Hepatocyte (in vitro differentiated cells): ENCODE data around the gene CENPC. TPM values are rescaled to one million over a fixed set of nuclear protein-coding genes. Genes with fewer than 3 reads are reported as not detected.

ENCODE experiments used
- DNase-seq: peaks from one replicate; pipeline ENCODE4 v3.0.0-alpha.2; 2016; ENCODE audit warnings: low spot score
- H2AFZ ChIP-seq: fragments of 200-600 bp; sonication (generic); 2 replicates; pipeline ENCODE4 v1.6.0; 2016; ENCODE audit warnings: antibody characterized with exemption, mild to moderate bottlenecking
- H3K27ac ChIP-seq: fragments of 200-600 bp; sonication (generic); 2 replicates; pipeline ENCODE4 v1.5.1; 2016; ENCODE audit warnings: mild to moderate bottlenecking
- H3K27me3 ChIP-seq: fragments of 200-600 bp; sonication (generic); 2 replicates; pipeline ENCODE4 v1.6.1; 2016
- H3K36me3 ChIP-seq: fragments of 200-600 bp; sonication (generic); replicated peaks from 2 replicates; pipeline ENCODE4 v1.5.1; 2016; ENCODE audit warnings: low read depth; ENCODE audit not compliant: insufficient read depth
- H3K4me1 ChIP-seq: fragments of 200-600 bp; sonication (generic); 2 replicates; pipeline ENCODE4 v1.5.1; 2016; ENCODE audit warnings: mild to moderate bottlenecking, moderate library complexity; ENCODE audit not compliant: insufficient read depth
- H3K4me2 ChIP-seq: fragments of 200-600 bp; sonication (generic); 2 replicates; pipeline ENCODE4 v1.6.0; 2016
- H3K4me3 ChIP-seq: fragments of 200-600 bp; sonication (generic); 2 replicates; pipeline ENCODE4 v1.5.1; 2016; ENCODE audit warnings: mild to moderate bottlenecking
- H3K79me2 ChIP-seq: fragments of 200-600 bp; sonication (generic); 2 replicates; pipeline ENCODE4 v1.6.0; 2017; ENCODE audit warnings: mild to moderate bottlenecking
- H3K9me2 ChIP-seq: fragments of 200-600 bp; sonication (generic); replicated peaks from 2 replicates; pipeline ENCODE4 v1.6.0; 2017; ENCODE audit warnings: mild to moderate bottlenecking; ENCODE audit not compliant: insufficient read depth
- H3K9me3 ChIP-seq: fragments of 200-600 bp; sonication (generic); 2 replicates; pipeline ENCODE4 v1.5.1; 2016; ENCODE audit warnings: low read depth, mild to moderate bottlenecking
- H4K20me1 ChIP-seq: fragments of 200-600 bp; sonication (generic); 2 replicates; pipeline ENCODE4 v1.6.0; 2016; ENCODE audit warnings: mild to moderate bottlenecking; ENCODE audit not compliant: insufficient read depth, poor library complexity, severe bottlenecking
- EZH2 ChIP-seq: fragments of 200-600 bp; sonication (generic); IDR thresholded peaks from 2 replicates; pipeline ENCODE4 v1.6.1; 2016; ENCODE audit warnings: antibody characterized with exemption, mild to moderate bottlenecking, borderline replicate concordance
- EZH2phosphoT487 ChIP-seq: fragments of 200-600 bp; sonication (generic); IDR thresholded peaks from one replicate; pipeline ENCODE4 v1.6.1; 2018; ENCODE audit warnings: antibody characterized with exemption, mild to moderate bottlenecking, low read depth, moderate library complexity; ENCODE audit not compliant: unreplicated experiment, severe bottlenecking
- WGBS: methylation state at CpG from one replicate; pipeline ENCODE4 v1.1.6; 2016; ENCODE audit warnings: low lambda C conversion rate; ENCODE audit errors: missing lambda C conversion rate; 5-methylcytosine and 5-hydroxymethylcytosine counted together
- polyA plus RNA-seq: library from polyadenylated mRNA; unstranded; fragments of >200 nt; fragmentation: Nextera tagmentation; extraction: Ambion mirVana; gene quantifications from 2 replicates; pipeline ENCODE4 v1.2.1, GENCODE V29; 2016
- total RNA-seq: library from RNA; depleted of rRNA; stranded (reverse); fragments of >200 nt; gene quantifications from 2 replicates; pipeline ENCODE4 v1.2.3, GENCODE V29; 2014
- TF ChIP-seq, protein P1 (sequence below): fragments of 200-600 bp; sonication (generic); IDR thresholded peaks from 2 replicates; pipeline ENCODE4 v1.5.1; 2016; ENCODE audit warnings: antibody characterized with exemption, mild to moderate bottlenecking; ENCODE audit not compliant: poor library complexity

The CENPC gene
- total and polyA plus RNA-seq, 2 experiments from 2014 or later: 11.2 to 20.8 TPM

DNA sequence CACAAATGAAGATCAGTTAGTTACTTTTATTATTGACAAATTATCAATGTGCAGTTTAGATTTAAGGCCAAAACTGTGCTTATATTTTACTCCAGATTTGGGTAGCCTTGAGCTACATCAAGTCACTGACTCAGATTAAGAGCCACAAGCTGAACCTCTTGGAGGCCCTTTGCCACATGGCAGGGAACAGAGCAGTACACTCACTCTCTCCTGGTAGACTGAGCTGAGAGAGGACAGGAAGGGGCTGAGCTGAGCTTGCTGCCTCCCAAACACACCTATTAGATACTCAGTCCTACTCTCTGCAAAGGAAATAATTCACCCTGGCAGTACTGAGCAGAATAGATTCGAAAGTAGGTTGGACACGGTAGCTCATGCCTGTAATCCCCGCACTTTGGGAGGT, 21.0 kb upstream of the CENPC start:
- H2AFZ ChIP-seq: no peak overlapping the region

DNA sequence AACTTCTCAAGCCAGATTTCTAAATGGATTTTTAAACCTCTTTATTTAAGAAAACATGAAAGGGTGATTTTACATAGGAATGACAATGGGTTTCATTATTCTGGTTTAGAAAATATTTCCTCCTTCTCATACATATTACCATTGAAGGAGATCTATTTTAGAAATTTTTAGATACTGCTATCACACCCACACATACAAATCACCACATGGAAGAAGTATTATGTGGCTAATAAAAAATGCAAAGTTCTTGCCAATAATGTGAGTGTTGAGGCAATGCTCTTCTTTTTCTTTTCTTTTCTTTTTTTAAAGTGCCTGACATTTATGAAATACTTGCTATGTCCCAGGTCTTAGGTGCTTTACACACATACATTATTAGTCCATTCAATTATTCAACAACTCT, 20.0 kb upstream of the CENPC start:
- Histone ChIP-seq H3K9me2 (no peaks in the 10 kb centered on the region), H3K27ac (no peak overlapping the region), H3K4me1 (no peaks in the 10 kb centered on the region), H2AFZ (no peak overlapping the region), H3K9me3 (no peaks in the 10 kb centered on the region), H4K20me1 (no peaks in the 10 kb centered on the region), H3K27me3 (no peaks in the 10 kb centered on the region), H3K36me3 (peaks cover 2% of the 10 kb centered on the region), H3K79me2 (no peaks in the 10 kb centered on the region), H3K4me2 (no peak overlapping the region), H3K4me3 (no peak overlapping the region)
- no peak for DNase-seq
- TF ChIP-seq EZH2phosphoT487: no peak

More for the DNA sequence above, 21.0 kb upstream of the CENPC start:
- Histone ChIP-seq H3K9me2 (no peaks in the 10 kb centered on the region), H3K36me3 (peaks cover 2% of the 10 kb centered on the region), H3K9me3 (no peaks in the 10 kb centered on the region), H3K27ac (no peak overlapping the region), H3K4me2 (no peak overlapping the region), H3K4me1 (no peaks in the 10 kb centered on the region), H3K4me3 (no peak overlapping the region), H3K27me3 (no peaks in the 10 kb centered on the region), H3K79me2 (no peaks in the 10 kb centered on the region), H4K20me1 (no peaks in the 10 kb centered on the region)
- TF ChIP-seq EZH2: no peak
- TF ChIP-seq, protein P1, sequence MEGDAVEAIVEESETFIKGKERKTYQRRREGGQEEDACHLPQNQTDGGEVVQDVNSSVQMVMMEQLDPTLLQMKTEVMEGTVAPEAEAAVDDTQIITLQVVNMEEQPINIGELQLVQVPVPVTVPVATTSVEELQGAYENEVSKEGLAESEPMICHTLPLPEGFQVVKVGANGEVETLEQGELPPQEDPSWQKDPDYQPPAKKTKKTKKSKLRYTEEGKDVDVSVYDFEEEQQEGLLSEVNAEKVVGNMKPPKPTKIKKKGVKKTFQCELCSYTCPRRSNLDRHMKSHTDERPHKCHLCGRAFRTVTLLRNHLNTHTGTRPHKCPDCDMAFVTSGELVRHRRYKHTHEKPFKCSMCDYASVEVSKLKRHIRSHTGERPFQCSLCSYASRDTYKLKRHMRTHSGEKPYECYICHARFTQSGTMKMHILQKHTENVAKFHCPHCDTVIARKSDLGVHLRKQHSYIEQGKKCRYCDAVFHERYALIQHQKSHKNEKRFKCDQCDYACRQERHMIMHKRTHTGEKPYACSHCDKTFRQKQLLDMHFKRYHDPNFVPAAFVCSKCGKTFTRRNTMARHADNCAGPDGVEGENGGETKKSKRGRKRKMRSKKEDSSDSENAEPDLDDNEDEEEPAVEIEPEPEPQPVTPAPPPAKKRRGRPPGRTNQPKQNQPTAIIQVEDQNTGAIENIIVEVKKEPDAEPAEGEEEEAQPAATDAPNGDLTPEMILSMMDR: no peak
- no peak for TF ChIP-seq EZH2phosphoT487
- no peak for DNase-seq
- WGBS: 86% methylated on average over 3 of the region's 3 CpGs

DNA sequence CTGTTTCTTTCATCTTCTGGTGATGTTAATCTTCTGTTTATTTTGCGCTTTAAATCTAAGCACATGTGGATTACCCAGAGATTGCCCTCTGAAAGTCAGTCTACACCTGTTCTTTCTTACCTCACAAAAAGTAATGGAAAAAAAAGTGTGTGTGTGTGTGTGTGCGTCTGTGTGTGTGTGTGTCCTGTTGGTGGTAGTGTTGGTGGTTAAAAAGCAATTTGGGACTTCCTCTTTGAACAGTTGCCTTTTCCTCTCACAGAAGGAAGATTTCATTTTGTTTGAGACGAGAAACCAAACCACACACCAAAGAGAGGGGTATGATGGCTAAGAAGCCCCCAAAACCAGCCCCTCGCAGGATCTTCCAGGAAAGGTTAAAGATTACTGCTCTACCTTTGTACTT, 13.2 kb upstream of the CENPC start, which contains the start of gene STAP1:
Gene STAP1, plus strand, starts transcription at position 235 of the 400 bp plus-strand sequence. Its CDS starts 83 bp downstream, at position 318.
- no peaks in the 10 kb centered on the region for H3K4me1 ChIP-seq
- 75% methylated on average over 4 of the region's 4 CpGs for WGBS
- DNase-seq: no peak

GRCh38 chr4:67556436-67556835, 11.1 kb upstream of the CENPC start:
- no peak overlapping the region for H3K4me2 ChIP-seq
- H3K9me2 ChIP-seq: no peaks in the 10 kb centered on the region
- 63% methylated on average over 2 of the region's 2 CpGs for WGBS
- no peaks in the 10 kb centered on the region for H3K27me3 ChIP-seq
- no peaks in the 10 kb centered on the region for H4K20me1 ChIP-seq
- H3K36me3 ChIP-seq: no peaks in the 10 kb centered on the region
- H3K4me1 ChIP-seq: no peaks in the 10 kb centered on the region
- TF ChIP-seq EZH2phosphoT487 (no peak), EZH2 (no peak)
- TF ChIP-seq, protein P1: no peak
- no peak overlapping the region for H2AFZ ChIP-seq
- H3K27ac ChIP-seq: no peak overlapping the region
- DNase-seq: no peak
- H3K79me2 ChIP-seq: no peaks in the 10 kb centered on the region
- H3K9me3 ChIP-seq: no peaks in the 10 kb centered on the region
- H3K4me3 ChIP-seq: no peak overlapping the region

More for the DNA sequence above, 13.2 kb upstream of the CENPC start, which contains the start of gene STAP1:
- Histone ChIP-seq H3K79me2 (no peaks in the 10 kb centered on the region), H3K9me3 (no peaks in the 10 kb centered on the region), H3K36me3 (no peaks in the 10 kb centered on the region), H3K4me3 (no peak within 1 kb of the TSS), H2AFZ (no peak within 1 kb of the TSS), H3K27ac (no peak within 1 kb of the TSS), H3K4me2 (no peak within 1 kb of the TSS), H4K20me1 (no peaks in the 10 kb centered on the region), H3K9me2 (no peaks in the 10 kb centered on the region), H3K27me3 (no peaks in the 10 kb centered on the region)
- TF ChIP-seq, protein P1: no peak
- TF ChIP-seq EZH2phosphoT487 (no peak), EZH2 (no peak)
